Sigmoid colon (tissue), 4 donors: ENCODE data around the gene EMC7.

Experiments used
- CTCF ChIP-seq, 4 experiments: fragments of 450-650 bp in 3 of 4; fragments of 200-600 bp in 1 of 4; IDR thresholded peaks; one replicate each; pipeline ENCODE4 v1.5.1; 2016 to 2019; ENCODE audit warnings: antibody characterized with exemption in 4 of 4, mild to moderate bottlenecking in 3 of 4, moderate library complexity in 2 of 4
- EP300 ChIP-seq, 4 donors: sonication (generic); formaldehyde crosslinking; IDR thresholded peaks; one replicate each; pipeline ENCODE4 v1.6.1; 2017; ENCODE audit warnings: antibody characterized with exemption in 4 of 4
- POLR2A ChIP-seq, 2 donors: fragments of 450-650 bp; IDR thresholded peaks; one replicate each; pipeline ENCODE4 v1.6.1; 2016; ENCODE audit warnings: antibody characterized with exemption in 2 of 2, mild to moderate bottlenecking in 2 of 2, moderate library complexity in 2 of 2

- no peak for TF ChIP-seq CTCF (IDR thresholded peaks at IDR 0.05)
- no peak for TF ChIP-seq POLR2A (IDR thresholded peaks at IDR 0.05)
- TF ChIP-seq EP300 (IDR thresholded peaks at IDR 0.05): no peak
These were observed 5.7 kb upstream of the EMC7 start for GRCh38 chr15:34107315-34107714.
